Mesenchymal stem cell (in vitro differentiated cells and primary cell): ENCODE measurements around the gene PARD3B.

Experiments used
- DNase-seq: peaks from one replicate; pipeline ENCODE4 v3.0.0-alpha.2; 2013
- H2AFZ ChIP-seq: one replicate; pipeline ENCODE4 v1.6.1; 2013; ENCODE audit warnings: low read depth, mild to moderate bottlenecking, control low read depth, inconsistent platforms, low read length, moderate library complexity
- H2AK5ac ChIP-seq: 2 replicates; pipeline ENCODE4 v1.6.1; 2013; ENCODE audit warnings: low read length, moderate library complexity, mild to moderate bottlenecking, inconsistent platforms; ENCODE audit not compliant: severe bottlenecking
- H2BK120ac ChIP-seq: one replicate; pipeline ENCODE4 v1.6.1; 2013; ENCODE audit warnings: low read depth, mild to moderate bottlenecking, inconsistent platforms, low read length, moderate library complexity
- H2BK12ac ChIP-seq, 2 experiments: one replicate each; pipeline ENCODE4 v1.6.1; 2013; ENCODE audit warnings: inconsistent platforms in 2 of 2, low read length in 2 of 2, mild to moderate bottlenecking in 2 of 2, moderate library complexity in 2 of 2, control low read depth in 1 of 2
- H2BK15ac ChIP-seq: one replicate; pipeline ENCODE4 v1.6.1; 2013; ENCODE audit warnings: mild to moderate bottlenecking, low read depth, inconsistent platforms; ENCODE audit not compliant: poor library complexity, severe bottlenecking
- H2BK5ac ChIP-seq: 2 replicates; pipeline ENCODE4 v1.6.1; 2013; ENCODE audit warnings: low read depth, mild to moderate bottlenecking, low read length, control low read depth, inconsistent platforms; ENCODE audit not compliant: poor library complexity, severe bottlenecking
- H3K14ac ChIP-seq, 2 experiments: one replicate each; pipeline ENCODE4 v1.6.1; 2013; ENCODE audit warnings: inconsistent platforms in 2 of 2, low read length in 2 of 2, control low read depth in 1 of 2, mild to moderate bottlenecking in 1 of 2, moderate library complexity in 1 of 2
- H3K18ac ChIP-seq, 2 experiments: one replicate each; pipeline ENCODE4 v1.6.1; 2013; ENCODE audit warnings: inconsistent platforms in 2 of 2, low read length in 2 of 2, control low read depth in 1 of 2, low read depth in 1 of 2, mild to moderate bottlenecking in 1 of 2
- H3K23ac ChIP-seq, 2 experiments: one replicate each; pipeline ENCODE4 v1.6.1; 2013; ENCODE audit warnings: inconsistent platforms in 2 of 2, low read length in 2 of 2, mild to moderate bottlenecking in 2 of 2, moderate library complexity in 2 of 2, control low read depth in 1 of 2
- H3K27ac ChIP-seq: 2 replicates; pipeline ENCODE4 v1.5.1; 2013; ENCODE audit warnings: mild to moderate bottlenecking, moderate library complexity, low read length, control low read depth, inconsistent platforms; ENCODE audit not compliant: poor library complexity, severe bottlenecking
- H3K27me3 ChIP-seq, 2 experiments: 2 replicates each; pipeline versions ENCODE4 v1.6.1 to v1.7.0; 2013; ENCODE audit warnings: low read length in 2 of 2, mild to moderate bottlenecking in 2 of 2, moderate library complexity in 2 of 2, control low read depth in 1 of 2, inconsistent platforms in 1 of 2; ENCODE audit not compliant: control insufficient read depth in 1 of 2, insufficient read depth in 1 of 2
- H3K36me3 ChIP-seq, 2 experiments: 2 replicates each; pipeline versions ENCODE4 v1.6.1 to v1.7.0; 2013; ENCODE audit warnings: low read length in 2 of 2, control low read depth in 1 of 2, inconsistent platforms in 1 of 2, low read depth in 1 of 2, mild to moderate bottlenecking in 1 of 2; ENCODE audit not compliant: insufficient read depth in 2 of 2, control insufficient read depth in 1 of 2
- H3K4ac ChIP-seq, 2 experiments: one replicate each; pipeline ENCODE4 v1.6.1; 2013; ENCODE audit warnings: inconsistent platforms in 2 of 2, low read length in 2 of 2, mild to moderate bottlenecking in 2 of 2, moderate library complexity in 2 of 2, control low read depth in 1 of 2, low read depth in 1 of 2
- H3K4me1 ChIP-seq: 2 replicates; pipeline ENCODE4 v1.6.1; 2013; ENCODE audit warnings: low read depth, low read length, control low read depth; ENCODE audit not compliant: control insufficient read depth, insufficient read depth
- H3K4me2 ChIP-seq: 2 replicates; pipeline ENCODE4 v1.6.1; 2013; ENCODE audit warnings: low read length, mild to moderate bottlenecking, inconsistent platforms; ENCODE audit not compliant: poor library complexity, severe bottlenecking
- H3K4me3 ChIP-seq, 2 experiments: 2 replicates each; pipeline versions ENCODE4 v1.5.1 to v1.7.0; 2013; ENCODE audit warnings: low read length in 2 of 2, mild to moderate bottlenecking in 2 of 2, control low read depth in 1 of 2, low read depth in 1 of 2; ENCODE audit not compliant: insufficient read depth in 1 of 2
- H3K79me1 ChIP-seq: replicated peaks from 2 replicates; pipeline ENCODE4 v1.6.1; 2013; ENCODE audit warnings: mild to moderate bottlenecking, control low read depth, low read length, inconsistent platforms; ENCODE audit not compliant: poor library complexity, severe bottlenecking
- H3K9ac ChIP-seq: 2 replicates; pipeline ENCODE4 v1.7.0; 2013; ENCODE audit warnings: mild to moderate bottlenecking, low read length, moderate library complexity
- H3K9me3 ChIP-seq: 2 replicates; pipeline ENCODE4 v1.7.0; 2013; ENCODE audit warnings: mild to moderate bottlenecking, low read length; ENCODE audit not compliant: control insufficient read depth
- H4K8ac ChIP-seq: one replicate; pipeline ENCODE4 v1.6.1; 2013; ENCODE audit warnings: inconsistent platforms, mild to moderate bottlenecking, low read length, moderate library complexity
- H4K91ac ChIP-seq: one replicate; pipeline ENCODE4 v1.6.1; 2013; ENCODE audit warnings: mild to moderate bottlenecking, low read length, inconsistent platforms
- WGBS: methylation state at CpG from one replicate; pipeline ENCODE4 v1.1.7; 2013; ENCODE audit warnings: mixed read lengths; 5-methylcytosine and 5-hydroxymethylcytosine counted together

Gene PARD3B

DNA sequence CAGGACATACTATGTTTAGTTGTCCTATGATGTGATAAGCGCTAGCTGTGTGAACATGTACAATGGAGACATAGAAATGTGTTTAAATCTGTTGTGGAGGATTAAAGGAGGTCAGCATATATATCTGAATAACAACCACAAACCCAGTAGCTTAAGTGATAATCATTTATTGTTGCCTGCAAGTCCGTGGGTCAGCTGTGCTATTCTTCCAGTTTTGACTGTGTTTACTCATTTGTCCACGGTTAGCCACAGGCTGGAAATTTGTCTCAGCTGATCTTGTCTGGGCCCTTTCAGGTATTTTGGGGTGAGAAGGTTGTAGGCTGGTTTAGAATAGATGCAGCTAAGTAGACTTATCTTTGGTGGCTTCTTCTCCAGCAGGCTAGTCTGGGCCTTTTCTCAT lies 110.4 kb downstream of the PARD3B start:
- H2BK12ac ChIP-seq: peak overlapping the region in 1 of 2 experiments; percentile 24
- H3K27me3 ChIP-seq: no peaks in the 10 kb centered on the region
- H2AK5ac ChIP-seq: no peak overlapping the region
- H3K4me3 ChIP-seq: no peak overlapping the region
- peaks cover 0 to 3% of the 10 kb centered on the region in 2 experiments for H3K36me3 ChIP-seq
- no peak overlapping the region for H4K91ac ChIP-seq
- H3K27ac ChIP-seq: no peak overlapping the region
- no peak overlapping the region for H3K9ac ChIP-seq
- H2BK15ac ChIP-seq: no peak overlapping the region
- 91% methylated on average over 2 of the region's 3 CpGs for WGBS
- H3K4me1 ChIP-seq: no peaks in the 10 kb centered on the region
- no peak overlapping the region for H2BK120ac ChIP-seq
- DNase-seq: no peak
- H3K79me1 ChIP-seq: peaks cover 7% of the 10 kb centered on the region
- H3K4ac ChIP-seq: no peak overlapping the region
- H3K9me3 ChIP-seq: no peaks in the 10 kb centered on the region
- peak overlapping the region in 1 of 2 experiments; percentile 59 for H3K18ac ChIP-seq
- no peak overlapping the region for H3K4me2 ChIP-seq
- H2BK5ac ChIP-seq: no peak overlapping the region
- H3K23ac ChIP-seq: no peak overlapping the region
- H4K8ac ChIP-seq: no peak overlapping the region
- no peak overlapping the region for H2AFZ ChIP-seq
- H3K14ac ChIP-seq: no peak overlapping the region

GRCh38 chr2:204657024-204657423 lies 111.7 kb downstream of the PARD3B start:
- no peaks in the 10 kb centered on the region for H3K4me1 ChIP-seq
- no peak overlapping the region for H3K4me3 ChIP-seq
- H3K27me3 ChIP-seq: no peaks in the 10 kb centered on the region
- no peak overlapping the region for H3K4ac ChIP-seq
- H3K9ac ChIP-seq: no peak overlapping the region
- no peak overlapping the region for H2BK15ac ChIP-seq
- no peaks in the 10 kb centered on the region for H3K36me3 ChIP-seq
- no peak overlapping the region for H4K8ac ChIP-seq
- WGBS: 75% methylated on average over 1 of the region's 1 CpG
- no peak overlapping the region for H3K14ac ChIP-seq
- H2BK120ac ChIP-seq: no peak overlapping the region
- H2BK12ac ChIP-seq: no peak overlapping the region
- no peak overlapping the region for H2BK5ac ChIP-seq
- H2AK5ac ChIP-seq: no peak overlapping the region
- no peak overlapping the region for H2AFZ ChIP-seq
- no peak for DNase-seq
- H4K91ac ChIP-seq: no peak overlapping the region
- no peak overlapping the region for H3K4me2 ChIP-seq
- H3K9me3 ChIP-seq: no peaks in the 10 kb centered on the region
- H3K79me1 ChIP-seq: peaks cover 3% of the 10 kb centered on the region
- no peak overlapping the region for H3K23ac ChIP-seq
- H3K18ac ChIP-seq: no peak overlapping the region
- no peak overlapping the region for H3K27ac ChIP-seq

- no peak for DNase-seq
- Histone ChIP-seq H3K4me1 (no peaks in the 10 kb centered on the region), H3K14ac (no peak overlapping the region), H2BK12ac (peak overlapping the region in 1 of 2 experiments; percentile 21), H4K91ac (no peak overlapping the region), H3K27me3 (no peaks in the 10 kb centered on the region), H3K9ac (no peak overlapping the region), H3K18ac (no peak overlapping the region), H3K4ac (no peak overlapping the region), H3K9me3 (no peaks in the 10 kb centered on the region), H2AK5ac (peak overlapping the region; percentile 5), H4K8ac (no peak overlapping the region), H2BK15ac (no peak overlapping the region), H2AFZ (no peak overlapping the region), H2BK120ac (no peak overlapping the region), H3K79me1 (peaks cover 3% of the 10 kb centered on the region), H2BK5ac (no peak overlapping the region), H3K4me3 (no peak overlapping the region), H3K36me3 (no peaks in the 10 kb centered on the region), H3K27ac (no peak overlapping the region), H3K4me2 (no peak overlapping the region), H3K23ac (peak overlapping the region in 1 of 2 experiments; percentile 70)
- WGBS: 98% methylated on average over 5 of the region's 5 CpGs
Observed at GRCh38 chr2:204662956-204663355, 117.7 kb downstream of the PARD3B start.

DNA sequence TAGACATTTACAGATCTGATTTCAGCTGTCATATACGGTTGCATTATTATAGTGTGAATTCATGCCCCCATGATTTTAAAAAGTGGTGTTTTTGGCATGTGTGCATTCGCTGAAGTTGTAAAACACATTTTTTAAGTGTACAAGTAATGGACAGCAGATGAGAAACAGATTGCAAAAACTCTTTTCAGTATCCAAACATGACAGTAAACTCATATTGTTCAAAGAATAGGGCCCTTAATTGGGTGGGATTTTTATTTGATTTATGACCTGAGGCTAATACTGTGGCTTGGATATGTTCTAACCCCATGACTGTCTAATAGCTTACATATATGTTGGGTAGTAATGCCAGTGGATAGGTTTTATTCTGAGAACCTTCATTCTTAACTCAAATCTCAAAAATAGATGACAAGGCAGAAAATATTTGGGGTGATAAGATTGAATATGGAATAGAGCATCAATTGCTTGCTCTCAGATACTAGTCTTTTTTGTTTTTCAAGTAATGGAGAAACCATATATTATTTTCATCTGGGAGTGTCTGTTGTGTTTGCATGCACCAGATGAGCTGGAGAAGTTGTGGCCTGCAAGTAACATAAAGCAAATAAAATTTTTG lies 118.6 kb downstream of the PARD3B start:
- no peaks in the 10 kb centered on the region for H3K27me3 ChIP-seq
- no peak overlapping the region for H2BK120ac ChIP-seq
- no peak overlapping the region for H3K4ac ChIP-seq
- H3K27ac ChIP-seq: peak overlapping the region; percentile 97
- H3K9me3 ChIP-seq: no peaks in the 10 kb centered on the region
- no peak overlapping the region for H3K4me3 ChIP-seq
- no peak overlapping the region for H2AK5ac ChIP-seq
- no peak overlapping the region for H2BK15ac ChIP-seq
- H3K14ac ChIP-seq: no peak overlapping the region
- 100% methylated on average over 2 of the region's 2 CpGs for WGBS
- H3K79me1 ChIP-seq: peaks cover 3% of the 10 kb centered on the region
- H3K9ac ChIP-seq: no peak overlapping the region
- no peak overlapping the region for H2BK5ac ChIP-seq
- no peak overlapping the region for H4K91ac ChIP-seq
- no peak overlapping the region for H3K23ac ChIP-seq
- no peak for DNase-seq
- H3K4me1 ChIP-seq: no peaks in the 10 kb centered on the region
- H2BK12ac ChIP-seq: no peak overlapping the region
- no peak overlapping the region for H3K18ac ChIP-seq
- no peaks in the 10 kb centered on the region for H3K36me3 ChIP-seq
- no peak overlapping the region for H3K4me2 ChIP-seq
- H2AFZ ChIP-seq: no peak overlapping the region
- no peak overlapping the region for H4K8ac ChIP-seq
